Activated T-helper 1 cell treated with anti-CD3 and anti-CD28 coated beads, Interleukin-12 subunit alpha, Interleukin-12 subunit beta, Interleukin-2, Interleukin-4 antibody, amounts not matched to agents 30 ng/mL and 10 ng/mL and 1 ng/mL, durations not matched to agents 14 hours and 24 hours and 36 hours (primary cell): Measurements from ENCODE around the gene SPACA6. TPM values are rescaled to one million over a fixed set of nuclear protein-coding genes. Genes with fewer than 3 reads are reported as not detected.

Experiments used
- DNase-seq: peaks from one replicate; pipeline ENCODE4 v3.0.0; 2021; ENCODE audit warnings: low spot score
- H3K27ac Mint-ChIP-seq: one replicate; pipeline ENCODE4 v1.8.0; 2021; ENCODE audit warnings: mild to moderate bottlenecking, mixed read lengths
- H3K27me3 Mint-ChIP-seq: one replicate; pipeline ENCODE4 v1.8.0; 2022; ENCODE audit warnings: mild to moderate bottlenecking, moderate library complexity, mixed read lengths; ENCODE audit not compliant: insufficient read depth
- H3K36me3 Mint-ChIP-seq: one replicate; pipeline ENCODE4 v1.8.0; 2021; ENCODE audit warnings: low read depth, mixed read lengths
- H3K4me1 Mint-ChIP-seq: one replicate; pipeline ENCODE4 v1.8.0; 2021; ENCODE audit warnings: low read depth, mixed read lengths
- H3K4me3 Mint-ChIP-seq: one replicate; pipeline ENCODE4 v1.8.0; 2021; ENCODE audit warnings: mild to moderate bottlenecking, moderate library complexity, mixed read lengths
- H3K9me3 Mint-ChIP-seq: one replicate; pipeline ENCODE4 v1.8.0; 2021; ENCODE audit warnings: mixed read lengths
- intact Hi-C: fragments of 100-400 bp; cut with micrococcal nuclease; formaldehyde crosslinking; loops from one replicate; pipeline ENCODE4 v1.15.1; 2024
- total RNA-seq: library from RNA; stranded (reverse); gene quantifications from 2 replicates; pipeline ENCODE4 v1.2.3, GENCODE V29; 2022

Gene SPACA6
- total RNA-seq, 1 donor from 2014 or later: 8.9 TPM

DNA sequence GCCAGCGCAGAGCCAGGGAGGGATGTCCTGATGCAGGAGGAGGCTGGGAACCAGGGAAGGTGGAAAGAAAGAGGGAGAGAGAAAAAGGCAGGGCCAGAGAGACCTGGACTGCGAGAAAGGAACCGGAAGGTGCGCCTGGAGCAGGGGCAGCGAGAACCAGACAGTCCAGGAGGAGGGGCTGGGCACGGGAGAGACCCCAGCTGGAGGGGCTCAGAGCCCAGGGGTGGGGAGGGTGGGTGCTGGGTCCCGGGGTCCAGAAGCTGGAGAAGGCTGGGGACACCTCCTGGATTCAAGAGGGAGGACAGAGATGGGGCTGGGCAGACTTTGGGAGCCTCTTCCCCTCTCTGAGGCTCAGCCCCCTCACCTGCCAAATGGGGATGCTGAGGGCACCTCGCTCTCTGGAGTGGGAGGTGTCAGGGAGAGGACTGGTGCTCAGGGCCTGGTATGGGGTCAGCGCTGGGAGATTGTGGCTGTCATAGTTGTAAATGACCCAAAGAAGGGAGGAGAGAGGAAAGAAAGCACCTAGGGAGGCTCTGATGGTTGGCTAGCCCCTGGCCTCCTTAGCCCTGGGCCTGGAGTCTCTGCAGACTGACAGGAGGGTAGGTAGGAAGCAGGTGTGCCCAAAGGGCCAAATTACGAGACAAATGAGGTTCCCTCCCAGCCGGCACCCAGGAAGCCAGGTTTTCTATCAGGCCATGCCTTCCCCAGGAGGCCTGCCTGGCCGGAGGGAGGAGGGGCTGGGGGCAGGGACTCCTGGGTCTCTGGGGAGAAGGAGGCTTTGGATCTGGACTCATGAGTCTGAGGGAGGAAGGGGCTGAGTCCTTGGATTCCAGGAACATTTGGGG is 1.3 kb upstream of the SPACA6 start:
- Mint-ChIP-seq H3K9me3 (no peaks in the 10 kb centered on the region), H3K4me3 (peak overlapping the region; percentile 66), H3K4me1 (peaks cover 11% of the 10 kb centered on the region), H3K36me3 (peaks cover 3% of the 10 kb centered on the region), H3K27ac (peak overlapping the region; percentile 76), H3K27me3 (peaks cover 14% of the 10 kb centered on the region)
- intact Hi-C loops: no loop called here
- DNase-seq: no peak

DNA sequence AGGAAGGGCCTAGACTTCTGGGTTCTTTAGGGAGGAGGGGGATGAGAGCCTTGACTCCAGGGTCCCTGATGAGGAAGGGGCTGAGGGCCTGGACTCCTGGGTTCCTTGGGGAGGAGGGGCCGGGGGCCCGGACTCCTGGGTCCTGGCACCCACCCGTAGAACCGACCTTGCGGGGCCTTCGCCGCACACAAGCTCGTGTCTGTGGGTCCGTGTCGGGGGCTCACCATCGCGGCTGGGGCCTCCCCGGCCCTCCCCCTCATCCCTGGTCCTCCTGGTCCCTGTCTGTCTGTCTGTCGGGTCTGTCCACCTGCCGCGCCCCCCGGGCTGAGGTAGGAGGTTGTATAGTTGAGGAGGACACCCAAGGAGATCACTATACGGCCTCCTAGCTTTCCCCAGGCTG is 662 bp upstream of the SPACA6 start:
- Mint-ChIP-seq H3K4me3 (no peak overlapping the region), H3K36me3 (peaks cover 3% of the 10 kb centered on the region), H3K27ac (no peak overlapping the region), H3K27me3 (peaks cover 10% of the 10 kb centered on the region), H3K4me1 (peaks cover 11% of the 10 kb centered on the region), H3K9me3 (no peaks in the 10 kb centered on the region)
- no peak for DNase-seq
- intact Hi-C loops: no loop called here

DNA sequence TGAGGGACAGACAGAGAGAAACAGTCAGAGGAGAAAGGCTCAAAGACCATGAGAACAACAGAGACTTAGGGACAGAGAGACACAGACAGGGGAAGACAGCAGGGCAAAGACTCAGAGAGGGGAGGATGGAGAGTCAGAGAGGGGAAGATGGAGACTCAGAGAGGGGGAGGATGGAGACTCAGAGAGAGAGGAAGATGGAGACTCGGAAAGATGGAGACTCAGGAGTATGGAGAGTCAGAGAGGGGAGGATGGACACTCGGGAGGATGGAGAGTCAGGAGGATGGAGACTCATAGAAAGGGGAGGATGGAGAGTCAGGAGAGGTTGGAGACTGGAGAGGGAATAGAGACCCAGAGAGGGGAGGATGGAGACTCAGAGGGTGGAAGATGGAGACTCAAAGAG is 689 bp downstream of the SPACA6 start:
- intact Hi-C loops: no loop called here
- no peak overlapping the region for H3K27ac Mint-ChIP-seq
- H3K36me3 Mint-ChIP-seq: peaks cover 8% of the 10 kb centered on the region
- H3K4me1 Mint-ChIP-seq: peaks cover 6% of the 10 kb centered on the region
- H3K27me3 Mint-ChIP-seq: no peaks in the 10 kb centered on the region
- H3K9me3 Mint-ChIP-seq: peaks cover 4% of the 10 kb centered on the region
- no peak for DNase-seq
- H3K4me3 Mint-ChIP-seq: no peak overlapping the region

DNA sequence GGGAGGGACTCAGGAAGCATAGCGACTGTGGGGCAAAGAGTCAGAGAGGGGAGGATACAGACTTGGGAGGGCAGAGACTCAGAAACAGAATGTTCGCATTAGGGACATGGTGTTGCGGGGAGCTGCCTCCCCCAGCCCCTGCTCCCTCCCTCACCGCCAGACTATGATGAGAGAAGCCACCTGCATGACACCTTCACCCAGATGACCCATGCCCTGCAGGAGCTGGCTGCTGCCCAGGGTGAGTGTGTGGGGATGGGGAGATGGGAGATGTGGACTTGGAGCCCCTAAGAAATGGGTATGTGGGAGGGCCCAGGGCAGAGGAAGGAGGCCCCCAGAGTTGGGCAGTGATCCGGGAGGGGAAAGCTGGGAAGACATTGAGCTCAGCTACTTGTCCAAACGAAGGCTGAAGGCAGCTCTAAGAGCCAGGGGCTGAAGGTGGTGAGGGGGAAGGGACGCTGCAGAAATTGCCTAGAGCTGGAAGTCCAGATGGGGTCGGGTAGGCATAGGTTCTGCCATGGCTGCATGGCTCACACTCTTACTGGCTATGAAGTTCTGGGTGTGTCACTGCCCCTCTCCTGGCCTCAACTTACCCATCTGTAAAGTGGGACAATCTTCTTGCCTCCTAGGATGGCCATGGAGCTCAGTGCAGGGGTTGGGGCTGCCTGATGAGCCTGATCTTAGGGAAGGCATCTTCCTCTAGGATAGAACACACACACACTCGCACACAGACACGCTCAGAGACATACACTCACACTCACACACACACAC is 1.4 kb downstream of the SPACA6 start:
- DNase-seq: no peak
- Mint-ChIP-seq H3K27ac (no peak overlapping the region), H3K4me1 (peaks cover 5% of the 10 kb centered on the region), H3K36me3 (peaks cover 9% of the 10 kb centered on the region), H3K9me3 (peaks cover 4% of the 10 kb centered on the region), H3K27me3 (no peaks in the 10 kb centered on the region), H3K4me3 (no peak overlapping the region)
- intact Hi-C loops: no loop called here

DNA sequence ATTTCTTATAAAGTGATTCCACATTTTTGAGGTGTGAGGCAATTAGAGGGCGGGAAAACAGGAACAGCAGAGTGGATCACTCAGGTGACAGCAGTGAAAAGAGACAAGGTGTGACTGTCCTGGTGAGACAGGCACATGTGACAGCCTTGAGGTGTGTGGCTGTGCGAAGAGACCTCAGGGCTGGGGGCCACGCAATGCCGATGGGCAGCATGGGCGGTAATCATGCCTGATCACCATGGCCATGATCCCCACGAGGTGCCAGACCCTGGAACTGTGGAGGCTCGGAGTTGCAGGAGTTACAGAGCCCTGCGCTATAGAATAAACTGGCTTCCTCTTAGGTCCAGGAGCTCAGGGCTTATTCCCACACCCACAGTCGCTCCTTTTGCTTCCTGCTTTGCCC is 2.0 kb downstream of the SPACA6 start:
- Mint-ChIP-seq H3K36me3 (peaks cover 11% of the 10 kb centered on the region), H3K4me3 (no peak overlapping the region), H3K27ac (no peak overlapping the region), H3K27me3 (no peaks in the 10 kb centered on the region), H3K9me3 (peaks cover 4% of the 10 kb centered on the region), H3K4me1 (peaks cover 5% of the 10 kb centered on the region)
- intact Hi-C loops: no loop called here
- no peak for DNase-seq

DNA sequence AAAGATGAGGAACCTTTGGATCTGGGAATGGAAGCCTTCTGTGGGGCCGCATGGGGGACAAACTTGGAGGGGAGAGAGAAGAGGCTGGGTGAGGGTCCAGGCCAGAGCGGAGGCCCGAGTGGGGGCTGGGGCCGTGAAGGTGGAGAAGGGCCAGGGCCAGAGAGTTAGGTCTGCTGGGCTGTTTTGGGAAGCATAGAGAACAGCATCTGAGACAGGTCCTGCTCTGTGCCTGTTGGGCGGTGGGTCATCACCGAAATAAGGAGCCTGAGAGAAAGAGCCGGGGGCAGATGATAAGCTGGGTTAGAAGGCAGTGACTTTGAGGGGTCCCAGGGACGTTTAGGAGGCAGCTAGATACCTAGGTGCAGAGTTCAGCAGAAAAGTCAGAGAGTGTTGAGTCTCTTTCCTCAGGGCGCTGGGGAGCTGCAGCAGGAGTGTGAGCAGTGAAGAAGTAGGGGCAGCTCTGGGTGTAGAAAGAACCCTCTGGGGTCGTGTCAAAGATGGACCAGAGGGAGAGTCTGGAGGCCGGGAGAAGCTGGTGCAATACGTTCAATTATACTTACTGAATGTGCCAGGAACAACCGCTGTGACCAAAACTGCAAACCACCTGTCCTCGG is 2.7 kb downstream of the SPACA6 start:
- Mint-ChIP-seq H3K27me3 (no peaks in the 10 kb centered on the region), H3K9me3 (peaks cover 4% of the 10 kb centered on the region), H3K4me1 (peaks cover 5% of the 10 kb centered on the region), H3K36me3 (peaks cover 13% of the 10 kb centered on the region), H3K27ac (no peak overlapping the region), H3K4me3 (no peak overlapping the region)
- DNase-seq: no peak
- intact Hi-C loops: no loop called here

DNA sequence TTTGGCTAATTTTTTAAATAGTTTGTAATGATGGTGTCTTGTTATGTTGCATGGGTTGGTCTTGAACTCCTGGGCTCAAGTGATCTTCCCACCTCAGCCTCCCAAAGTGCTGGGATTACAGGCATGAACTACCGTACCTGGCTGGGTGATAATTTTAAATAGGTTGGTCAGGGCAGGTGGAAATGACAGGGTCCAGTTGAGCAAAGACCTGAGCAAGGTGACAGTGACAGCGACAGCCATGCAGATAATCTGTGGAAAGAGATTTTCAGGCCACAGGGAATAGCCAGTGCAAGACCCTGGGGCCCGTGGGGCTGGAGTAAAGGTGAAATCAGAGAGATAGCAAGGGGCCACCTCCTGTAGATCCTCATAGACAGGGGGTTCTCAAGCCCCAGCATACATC is 3.5 kb downstream of the SPACA6 start:
- Mint-ChIP-seq H3K4me3 (no peak overlapping the region), H3K9me3 (peaks cover 4% of the 10 kb centered on the region), H3K27ac (no peak overlapping the region), H3K4me1 (no peaks in the 10 kb centered on the region), H3K27me3 (no peaks in the 10 kb centered on the region), H3K36me3 (peaks cover 13% of the 10 kb centered on the region)
- no peak for DNase-seq
- intact Hi-C loops: no loop called here

DNA sequence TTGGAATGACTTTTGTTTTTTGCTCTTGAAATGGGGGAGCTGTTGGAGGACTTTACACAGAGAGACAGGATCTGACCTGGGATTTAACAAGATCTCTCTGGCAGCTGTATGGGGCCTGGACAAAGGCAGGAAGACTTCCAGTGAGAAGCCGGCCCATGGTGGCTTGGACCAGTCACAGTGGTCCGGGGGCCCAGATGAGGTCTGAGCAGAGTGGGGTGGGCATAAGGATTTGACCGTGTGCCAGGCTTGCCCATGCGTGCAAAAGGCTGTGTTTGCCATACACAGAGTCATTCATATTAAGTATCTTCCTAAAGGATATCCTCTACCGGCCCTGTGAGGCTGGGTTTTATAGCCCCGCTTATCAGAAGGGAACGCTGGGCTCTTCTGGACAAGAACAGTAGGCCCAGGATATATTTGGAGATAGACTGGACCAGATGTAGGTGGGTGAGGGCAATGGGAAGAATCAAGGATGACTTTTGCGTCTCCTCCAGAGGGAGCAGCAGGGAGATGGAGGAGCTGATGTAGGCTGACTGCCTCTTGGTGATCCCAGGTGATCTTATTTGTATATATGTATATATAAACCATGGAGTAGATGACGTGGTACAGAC is 4.1 kb downstream of the SPACA6 start:
- no peak for DNase-seq
- Mint-ChIP-seq H3K27ac (no peak overlapping the region), H3K27me3 (no peaks in the 10 kb centered on the region), H3K4me3 (no peak overlapping the region), H3K4me1 (peaks cover under 1% of the 10 kb centered on the region), H3K9me3 (peaks cover 4% of the 10 kb centered on the region), H3K36me3 (peaks cover 13% of the 10 kb centered on the region)
- intact Hi-C loops: no loop called here

DNA sequence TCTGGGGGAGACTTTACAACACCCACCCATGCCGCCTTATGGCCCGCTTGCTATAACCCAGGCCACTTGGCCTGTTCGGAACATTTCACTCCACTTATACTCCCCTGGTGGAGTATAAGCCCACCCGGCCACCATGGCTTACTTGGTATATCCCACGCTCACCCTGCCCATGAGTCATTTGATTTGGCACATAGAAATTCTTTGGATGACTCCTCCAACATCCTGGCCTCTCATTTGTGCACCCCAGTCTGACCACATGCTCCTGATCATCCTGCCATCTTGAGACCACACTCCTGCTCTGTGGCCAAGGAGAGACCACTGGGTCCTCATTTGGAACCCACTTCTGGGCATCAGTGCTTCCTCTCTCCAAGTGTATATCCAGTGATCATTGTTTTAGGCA is 5.2 kb downstream of the SPACA6 start:
- no peak overlapping the region for H3K27ac Mint-ChIP-seq
- H3K36me3 Mint-ChIP-seq: peaks cover 10% of the 10 kb centered on the region
- no peak overlapping the region for H3K4me3 Mint-ChIP-seq
- peaks cover 10% of the 10 kb centered on the region for H3K4me1 Mint-ChIP-seq
- intact Hi-C loops: no loop called here
- peaks cover 4% of the 10 kb centered on the region for H3K9me3 Mint-ChIP-seq
- H3K27me3 Mint-ChIP-seq: peaks cover 2% of the 10 kb centered on the region
- DNase-seq: no peak

DNA sequence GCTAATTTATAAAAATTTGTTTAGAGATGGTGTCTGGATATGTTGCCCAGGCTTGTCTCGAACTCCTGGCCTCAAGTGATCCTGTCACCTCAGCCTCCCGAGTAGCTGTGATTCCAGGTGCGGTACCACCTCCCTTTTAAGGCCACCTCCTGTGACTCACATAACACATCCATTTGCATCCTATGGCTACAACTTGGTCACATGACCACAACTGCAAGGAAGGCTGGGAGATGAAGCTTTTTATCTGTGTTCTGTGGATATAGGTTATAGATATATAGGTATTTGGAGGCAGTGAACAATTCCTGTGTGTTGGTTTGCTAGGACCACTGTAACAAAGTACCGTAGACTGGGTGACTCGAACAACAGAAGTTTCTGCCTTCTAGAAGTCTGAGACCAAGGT is 6.0 kb downstream of the SPACA6 start:
- H3K9me3 Mint-ChIP-seq: peaks cover 4% of the 10 kb centered on the region
- H3K4me3 Mint-ChIP-seq: no peak overlapping the region
- intact Hi-C loops: no loop called here
- no peak for DNase-seq
- H3K27ac Mint-ChIP-seq: no peak overlapping the region
- peaks cover 10% of the 10 kb centered on the region for H3K36me3 Mint-ChIP-seq
- peaks cover 15% of the 10 kb centered on the region for H3K4me1 Mint-ChIP-seq
- peaks cover 2% of the 10 kb centered on the region for H3K27me3 Mint-ChIP-seq

DNA sequence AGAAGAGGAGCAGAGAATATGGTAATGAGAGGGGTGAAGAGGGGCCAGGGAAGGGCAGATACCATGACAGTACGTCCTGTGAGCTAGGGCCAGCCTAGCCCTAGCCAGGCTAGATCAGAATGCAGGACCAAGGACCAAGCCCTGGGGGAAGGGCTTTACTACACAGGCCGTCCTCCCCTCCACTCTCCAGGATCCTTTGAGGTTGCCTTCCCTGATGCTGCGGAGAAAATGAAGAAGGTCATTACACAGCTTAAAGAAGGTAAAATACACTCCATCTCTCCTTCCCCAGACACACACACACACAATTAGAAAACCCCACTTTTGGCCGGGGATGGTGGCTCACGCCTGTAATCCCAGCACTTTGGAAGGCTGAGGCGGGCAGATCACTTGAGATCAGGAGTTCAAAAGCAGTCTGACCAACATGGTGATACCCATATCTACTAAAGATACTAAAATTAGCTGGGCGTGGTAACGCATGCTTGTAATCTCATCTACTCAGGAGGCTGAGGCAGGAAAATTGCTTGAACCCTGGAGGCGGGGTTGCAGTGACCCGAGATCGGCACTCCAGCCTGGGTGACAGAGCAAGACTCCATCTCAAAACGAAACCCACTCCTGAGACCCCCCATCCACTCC is 8.5 kb downstream of the SPACA6 start:
- DNase-seq: no peak
- H3K4me3 Mint-ChIP-seq: no peak overlapping the region
- peaks cover 22% of the 10 kb centered on the region for H3K36me3 Mint-ChIP-seq
- peaks cover 30% of the 10 kb centered on the region for H3K4me1 Mint-ChIP-seq
- H3K9me3 Mint-ChIP-seq: peaks cover 4% of the 10 kb centered on the region
- no peak overlapping the region for H3K27ac Mint-ChIP-seq
- peaks cover 2% of the 10 kb centered on the region for H3K27me3 Mint-ChIP-seq
- intact Hi-C loops: loop anchor here (2.0 kb wide), 1 partner anchor 363 kb away; no protein-coding TSS in a partner anchor

DNA sequence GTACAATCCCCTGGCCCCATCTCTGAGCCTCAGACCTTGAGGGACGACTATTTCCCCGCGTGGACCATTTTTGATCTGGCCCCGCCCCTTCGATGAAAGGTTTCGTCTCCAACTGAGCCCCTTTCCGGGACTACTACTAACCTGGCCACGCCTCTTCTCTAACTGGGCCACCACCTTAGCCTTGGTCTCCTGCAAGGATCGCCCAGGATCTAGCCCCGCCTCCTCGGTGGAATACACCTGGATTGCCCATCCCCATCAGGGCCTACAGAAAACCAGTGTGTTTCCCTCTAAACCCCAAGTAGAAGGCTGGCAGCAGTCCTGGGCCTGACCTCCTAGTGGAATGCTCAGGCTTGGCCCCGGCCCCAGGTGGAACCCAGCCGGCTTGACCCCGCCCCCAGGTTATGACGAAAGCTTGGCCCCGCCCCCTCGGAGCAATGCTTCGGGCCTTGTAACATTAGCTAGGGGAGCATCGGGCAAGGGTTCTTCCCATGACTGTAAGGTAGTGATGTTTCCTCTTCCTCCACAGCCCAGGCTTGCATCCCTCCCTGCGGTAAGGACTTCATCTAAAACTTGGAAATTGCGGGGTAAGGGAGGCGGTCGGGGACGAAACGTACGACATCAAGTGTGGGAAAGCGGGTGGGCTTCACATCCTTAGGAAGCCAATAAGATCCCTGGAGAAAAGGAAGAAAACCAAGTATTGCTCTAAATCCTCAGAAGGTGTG is 9.1 kb downstream of the SPACA6 start:
- DNase-seq: no peak
- H3K36me3 Mint-ChIP-seq: peaks cover 24% of the 10 kb centered on the region
- H3K27me3 Mint-ChIP-seq: peaks cover 2% of the 10 kb centered on the region
- intact Hi-C loops: loop anchor here (2.0 kb wide), 1 partner anchor 363 kb away; no protein-coding TSS in a partner anchor
- peaks cover 30% of the 10 kb centered on the region for H3K4me1 Mint-ChIP-seq
- peak overlapping the region; percentile 29 for H3K27ac Mint-ChIP-seq
- H3K4me3 Mint-ChIP-seq: peak overlapping the region; percentile 87
- peaks cover 4% of the 10 kb centered on the region for H3K9me3 Mint-ChIP-seq
